Measurements from ENCODE around the gene PFN3. TPM values are rescaled to one million over a fixed set of nuclear protein-coding genes. Genes with fewer than 3 reads are reported as not detected.

PFN3 gene
- total and polyA plus RNA-seq, 7 donors, result not detected

DNA sequence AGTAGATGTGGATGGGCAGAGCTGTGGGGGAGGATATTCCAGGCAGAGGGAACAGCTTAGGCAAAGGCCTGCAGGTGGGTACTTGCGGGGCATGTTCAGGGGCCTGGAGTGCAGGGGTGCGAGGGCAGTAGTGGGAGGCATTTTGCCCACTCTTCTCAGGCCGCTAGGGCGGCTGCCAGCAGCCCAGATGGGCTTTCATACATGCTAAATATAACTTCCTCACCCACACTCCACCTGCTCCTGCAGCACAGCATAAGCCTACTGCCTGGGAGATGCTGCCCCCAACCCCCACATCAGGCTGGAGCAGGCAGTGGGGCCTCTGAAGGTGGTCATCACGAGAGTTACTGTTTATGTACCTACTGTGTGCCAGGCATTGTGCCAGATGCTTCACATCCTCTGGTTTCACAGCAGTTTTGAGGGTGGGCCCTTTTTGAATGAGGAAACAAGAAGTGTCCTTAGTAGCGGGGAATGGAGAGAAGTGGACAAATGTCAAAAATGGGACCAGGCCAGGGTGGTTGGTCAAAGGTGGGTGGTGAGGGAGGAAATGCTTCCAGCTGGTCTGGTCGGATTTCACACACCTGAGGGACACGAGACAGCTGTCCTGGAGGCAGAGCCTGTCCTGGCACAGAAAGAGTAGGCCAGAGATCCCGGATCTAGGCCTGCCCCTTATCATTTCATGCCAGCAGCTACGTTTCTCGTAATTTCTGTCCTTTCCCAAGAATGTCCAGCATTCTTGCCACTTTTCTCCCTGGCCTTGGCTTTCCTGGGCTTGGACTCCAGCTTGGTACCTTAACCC, 30.6 kb downstream of the PFN3 start:
- Histone ChIP-seq H3K27me3 (no peaks in the 10 kb centered on the region), H3K27ac (peak overlapping the region; percentile 33 to 54 (median 50)), H3K36me3 (no peaks in the 10 kb centered on the region), H3K9me3 (no peaks in the 10 kb centered on the region), H3K4me3 (no peak overlapping the region), H3K4me1 (peaks cover 0 to 43% (median 32%) of the 10 kb centered on the region in 4 donors)
- 76 to 77% methylated on average over 11 of the region's 11 CpGs for WGBS, 2 donors
- intact Hi-C loops (cut with DNase I), result loop anchor here (5.0 kb wide), 1 partner anchor 58 kb away; the partner anchor contains the start of gene MXD3
- no peak for TF ChIP-seq POLR2A (IDR thresholded peaks at IDR 0.05)
- TF ChIP-seq, protein P1, sequence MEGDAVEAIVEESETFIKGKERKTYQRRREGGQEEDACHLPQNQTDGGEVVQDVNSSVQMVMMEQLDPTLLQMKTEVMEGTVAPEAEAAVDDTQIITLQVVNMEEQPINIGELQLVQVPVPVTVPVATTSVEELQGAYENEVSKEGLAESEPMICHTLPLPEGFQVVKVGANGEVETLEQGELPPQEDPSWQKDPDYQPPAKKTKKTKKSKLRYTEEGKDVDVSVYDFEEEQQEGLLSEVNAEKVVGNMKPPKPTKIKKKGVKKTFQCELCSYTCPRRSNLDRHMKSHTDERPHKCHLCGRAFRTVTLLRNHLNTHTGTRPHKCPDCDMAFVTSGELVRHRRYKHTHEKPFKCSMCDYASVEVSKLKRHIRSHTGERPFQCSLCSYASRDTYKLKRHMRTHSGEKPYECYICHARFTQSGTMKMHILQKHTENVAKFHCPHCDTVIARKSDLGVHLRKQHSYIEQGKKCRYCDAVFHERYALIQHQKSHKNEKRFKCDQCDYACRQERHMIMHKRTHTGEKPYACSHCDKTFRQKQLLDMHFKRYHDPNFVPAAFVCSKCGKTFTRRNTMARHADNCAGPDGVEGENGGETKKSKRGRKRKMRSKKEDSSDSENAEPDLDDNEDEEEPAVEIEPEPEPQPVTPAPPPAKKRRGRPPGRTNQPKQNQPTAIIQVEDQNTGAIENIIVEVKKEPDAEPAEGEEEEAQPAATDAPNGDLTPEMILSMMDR (IDR thresholded peaks at IDR 0.05), result no peak
- TF ChIP-seq POLR2AphosphoS5 (IDR thresholded peaks at IDR 0.05), result no peak
- no peak for TF ChIP-seq EP300 (IDR thresholded peaks at IDR 0.05)
- peak; percentile 61 for DNase-seq

DNA sequence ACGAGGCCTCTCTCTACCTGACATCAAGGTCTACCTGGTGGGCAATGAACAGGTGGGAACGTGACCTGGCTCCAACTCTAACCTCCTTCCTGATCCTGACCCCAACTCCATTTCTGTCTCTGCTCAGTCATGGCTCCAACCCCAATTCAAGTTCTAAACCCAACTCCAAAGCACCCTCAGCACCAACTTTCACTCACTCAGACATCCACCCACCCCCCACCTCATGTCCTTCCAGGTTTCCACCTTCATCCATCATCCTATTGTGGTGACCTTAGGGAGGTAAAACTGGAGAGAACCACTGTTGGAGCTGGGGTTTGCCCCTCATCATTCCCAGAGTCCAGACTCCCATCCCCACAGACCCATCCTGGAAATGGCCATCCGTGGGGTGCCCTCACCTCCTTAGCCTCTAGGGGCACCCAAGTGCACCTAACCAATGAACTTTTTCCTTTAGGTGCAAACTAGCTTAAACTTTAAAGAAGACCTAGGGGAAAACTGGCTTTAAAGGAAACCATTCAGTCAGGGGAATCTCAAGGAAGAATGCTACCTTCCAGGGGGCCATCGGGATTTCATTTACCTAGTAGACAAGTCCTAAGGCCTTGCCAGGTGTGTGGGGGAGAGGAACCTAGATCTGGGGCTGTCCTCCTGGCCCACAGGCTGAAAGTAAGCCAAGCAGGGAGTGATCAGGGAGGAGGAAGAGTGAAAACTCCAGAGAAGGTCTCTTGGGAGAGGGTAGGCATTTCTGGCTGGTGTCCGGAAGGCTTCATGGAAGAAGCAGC, 31.4 kb downstream of the PFN3 start:
- Histone ChIP-seq H3K27ac (no peak overlapping the region), H3K27me3 (no peaks in the 10 kb centered on the region), H3K36me3 (no peaks in the 10 kb centered on the region), H3K4me1 (peaks cover 0 to 46% (median 32%) of the 10 kb centered on the region in 4 donors), H3K4me3 (no peak overlapping the region), H3K9me3 (no peaks in the 10 kb centered on the region)
- intact Hi-C loops (cut with DNase I), result loop anchor here (5.0 kb wide), 1 partner anchor 57 kb away; the partner anchor contains the start of gene MXD3
- 65 to 74% methylated on average over 5 of the region's 5 CpGs for WGBS, 2 donors
- DNase-seq, result no peak
- TF ChIP-seq, protein P1 (IDR thresholded peaks at IDR 0.05), result peak in 3 of 4 experiments; percentile 21 to 52 (median 46)
- TF ChIP-seq EP300 (IDR thresholded peaks at IDR 0.05) (no peak), POLR2AphosphoS5 (IDR thresholded peaks at IDR 0.05) (no peak)

DNA sequence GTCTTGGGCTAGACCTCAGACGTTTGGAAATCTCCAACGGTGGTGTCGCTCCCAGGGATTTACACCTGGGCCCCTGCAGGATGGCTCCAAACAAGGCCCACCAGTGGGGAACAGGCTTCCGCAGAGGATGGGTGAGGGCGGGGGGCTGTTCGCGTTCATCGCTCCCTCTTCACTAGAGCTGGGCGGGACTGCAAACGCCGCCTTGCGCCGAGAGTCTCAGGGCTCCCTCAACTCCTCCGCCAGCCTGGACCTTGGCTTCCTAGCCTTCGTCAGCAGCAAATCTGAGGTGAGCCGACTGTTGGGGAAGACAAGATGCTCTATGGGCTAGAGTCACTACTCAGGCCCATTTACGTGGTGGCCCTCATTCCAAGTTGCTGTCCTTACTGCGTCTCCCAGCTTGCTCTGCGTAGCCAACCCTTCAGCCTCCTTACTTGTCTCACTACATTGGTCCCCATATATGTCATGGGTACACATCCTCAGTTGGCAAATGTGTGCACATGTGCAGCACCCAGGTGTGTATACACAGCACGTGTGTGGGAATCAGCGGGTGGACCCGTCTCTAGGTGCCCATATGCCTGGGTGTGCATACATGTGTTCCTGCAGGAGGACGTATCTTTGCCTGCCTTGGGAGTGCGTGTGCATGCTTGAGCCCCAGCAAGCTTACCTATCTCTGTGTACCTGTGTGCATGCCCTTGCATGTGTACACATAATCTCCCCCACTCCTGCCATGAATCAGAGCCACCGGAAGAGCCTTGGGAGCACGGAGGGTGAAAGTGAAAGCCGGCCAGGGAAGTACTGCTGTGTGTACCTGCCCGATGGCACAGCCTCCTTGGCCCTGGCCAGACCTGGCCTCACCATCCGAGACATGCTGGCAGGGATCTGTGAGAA, 32.2 kb downstream of the PFN3 start:
- no peaks in the 10 kb centered on the region for H3K27me3 ChIP-seq
- H3K4me3 ChIP-seq, result peak overlapping the region in 2 of 4 donors; percentile 48 to 51
- DNase-seq, result no peak
- TF ChIP-seq POLR2A (IDR thresholded peaks at IDR 0.05) (no peak), POLR2AphosphoS5 (IDR thresholded peaks at IDR 0.05) (no peak), EP300 (IDR thresholded peaks at IDR 0.05) (no peak)
- TF ChIP-seq, protein P1 (IDR thresholded peaks at IDR 0.05), result no peak
- intact Hi-C loops (cut with DNase I), result loop anchor here (2.0 to 5.0 kb wide), 2 partner anchors 17 to 56 kb away; partner anchors contain the start of genes LMAN2 and MXD3
- no peaks in the 10 kb centered on the region for H3K36me3 ChIP-seq
- H3K9me3 ChIP-seq, result no peaks in the 10 kb centered on the region
- no peak overlapping the region for H3K27ac ChIP-seq
- 84 to 87% methylated on average over 29 of the region's 29 CpGs for WGBS, 2 donors
- H3K4me1 ChIP-seq, result peaks cover 0 to 54% (median 39%) of the 10 kb centered on the region in 4 donors

DNA sequence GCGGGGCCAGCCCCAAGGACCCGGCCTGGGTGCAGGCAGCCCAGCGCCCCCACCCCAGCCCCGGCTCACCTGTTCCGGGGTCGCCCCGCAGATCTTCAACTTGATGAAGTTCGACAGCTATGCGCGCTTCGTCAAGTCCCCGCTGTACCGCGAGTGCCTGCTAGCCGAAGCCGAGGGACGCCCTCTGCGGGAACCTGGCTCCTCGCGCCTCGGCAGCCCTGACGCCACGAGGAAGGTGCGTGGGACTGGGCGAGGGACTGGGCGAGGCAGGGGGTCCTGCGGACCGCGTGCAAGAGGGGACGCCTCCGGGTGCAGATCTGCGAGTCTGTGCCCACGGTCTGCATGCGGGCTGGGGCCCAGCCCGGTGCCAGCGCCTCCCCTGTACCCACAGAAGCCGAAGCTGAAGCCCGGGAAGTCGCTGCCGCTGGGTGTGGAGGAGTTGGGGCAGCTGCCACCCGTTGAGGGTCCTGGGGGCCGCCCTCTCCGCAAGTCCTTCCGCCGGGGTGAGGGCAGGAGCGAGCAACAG, 33.1 kb downstream of the PFN3 start:
- Histone ChIP-seq H3K9me3 (no peaks in the 10 kb centered on the region), H3K27ac (peak overlapping the region; percentile 87 to 93 (median 90)), H3K4me1 (peaks cover 0 to 62% (median 46%) of the 10 kb centered on the region in 4 donors), H3K27me3 (no peaks in the 10 kb centered on the region), H3K4me3 (peak overlapping the region; percentile 35 to 51 (median 49)), H3K36me3 (no peaks in the 10 kb centered on the region)
- no peak for DNase-seq
- 27 to 62% methylated on average over 46 of the region's 46 CpGs for WGBS, 2 donors
- intact Hi-C loops (cut with DNase I), result loop anchor here (2.0 to 5.0 kb wide), 2 partner anchors 17 to 55 kb away; partner anchors contain the start of genes LMAN2 and MXD3
- no peak for TF ChIP-seq POLR2AphosphoS5 (IDR thresholded peaks at IDR 0.05)
- TF ChIP-seq EP300 (IDR thresholded peaks at IDR 0.05), result no peak
- TF ChIP-seq, protein P1 (IDR thresholded peaks at IDR 0.05), result no peak
- TF ChIP-seq POLR2A (IDR thresholded peaks at IDR 0.05), result no peak

Measured in sigmoid colon (tissue), 7 donors.